SKM-1 (cell line): ENCODE data around the gene TNFRSF9.
"Not testable (repeated sequence)": the region's sequence is repeated elsewhere in the genome, so short reads cannot be mapped to it uniquely, and the experiment has no call there.

Experiments
- DNase-seq: peaks from one replicate; lab custom pipeline; 2025; ENCODE audit not compliant: unreplicated experiment; lab: John Stamatoyannopoulos, UW

The TNFRSF9 gene

GRCh38 chr1:7940745-7941436 is at the start of gene TNFRSF9:
Gene TNFRSF9 (minus strand): TSS chr1:7940839. CDS start chr1:7939994, 845 bp downstream.
- DNase-seq = no peak

DNA sequence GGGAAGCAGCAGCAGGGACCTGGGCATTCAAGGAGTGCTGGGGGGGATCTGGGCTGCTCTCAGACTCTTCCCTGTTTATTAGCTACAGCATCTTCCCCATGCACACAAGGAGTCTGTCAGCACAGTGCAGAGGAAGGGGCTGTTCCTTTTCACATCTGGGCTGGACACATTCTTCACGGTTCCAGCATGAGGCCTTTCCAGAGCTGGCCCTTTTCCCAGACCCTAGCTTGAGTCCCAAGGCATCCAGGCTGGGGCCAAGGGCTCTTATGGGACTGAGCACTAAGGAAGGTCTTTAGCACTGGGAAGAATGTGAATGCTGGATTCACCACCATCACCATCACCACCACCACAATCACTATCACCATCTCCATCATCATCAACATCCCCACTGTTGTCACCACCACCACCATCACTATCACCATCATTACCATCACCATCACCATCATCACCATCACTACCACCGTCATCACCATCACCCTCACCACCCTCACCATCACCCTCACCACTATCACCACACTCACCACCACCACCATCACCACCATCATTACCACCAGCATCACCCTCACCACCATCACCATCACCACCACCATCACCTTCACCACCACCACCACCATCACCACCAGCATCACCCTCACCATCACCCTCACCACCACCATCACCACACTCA is 49.3 kb upstream of the TNFRSF9 start:
- no peak for DNase-seq

GRCh38 chr1:7988576-7988975 is 47.9 kb upstream of the TNFRSF9 start:
- DNase-seq = no peak

DNA sequence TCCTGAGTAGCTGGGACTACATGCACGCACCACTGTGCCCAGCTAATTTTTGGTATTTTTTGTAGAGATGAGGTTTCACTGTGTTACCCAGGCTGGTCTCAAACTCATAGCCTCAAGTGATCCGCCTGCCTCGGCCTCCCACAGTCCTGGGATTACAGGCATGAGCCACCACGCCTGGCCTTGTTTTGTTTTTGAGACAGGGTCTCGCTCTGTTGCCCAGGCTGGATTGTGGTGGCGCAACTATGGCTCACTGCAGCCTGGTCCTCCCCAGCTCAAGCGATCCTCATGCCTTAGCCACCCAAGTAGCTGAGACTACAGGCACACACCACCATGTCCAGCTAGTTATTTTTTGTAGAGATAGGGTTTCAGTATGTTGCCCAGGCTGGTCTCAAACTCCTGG is 46.9 kb upstream of the TNFRSF9 start:
- DNase-seq = no peak

DNA sequence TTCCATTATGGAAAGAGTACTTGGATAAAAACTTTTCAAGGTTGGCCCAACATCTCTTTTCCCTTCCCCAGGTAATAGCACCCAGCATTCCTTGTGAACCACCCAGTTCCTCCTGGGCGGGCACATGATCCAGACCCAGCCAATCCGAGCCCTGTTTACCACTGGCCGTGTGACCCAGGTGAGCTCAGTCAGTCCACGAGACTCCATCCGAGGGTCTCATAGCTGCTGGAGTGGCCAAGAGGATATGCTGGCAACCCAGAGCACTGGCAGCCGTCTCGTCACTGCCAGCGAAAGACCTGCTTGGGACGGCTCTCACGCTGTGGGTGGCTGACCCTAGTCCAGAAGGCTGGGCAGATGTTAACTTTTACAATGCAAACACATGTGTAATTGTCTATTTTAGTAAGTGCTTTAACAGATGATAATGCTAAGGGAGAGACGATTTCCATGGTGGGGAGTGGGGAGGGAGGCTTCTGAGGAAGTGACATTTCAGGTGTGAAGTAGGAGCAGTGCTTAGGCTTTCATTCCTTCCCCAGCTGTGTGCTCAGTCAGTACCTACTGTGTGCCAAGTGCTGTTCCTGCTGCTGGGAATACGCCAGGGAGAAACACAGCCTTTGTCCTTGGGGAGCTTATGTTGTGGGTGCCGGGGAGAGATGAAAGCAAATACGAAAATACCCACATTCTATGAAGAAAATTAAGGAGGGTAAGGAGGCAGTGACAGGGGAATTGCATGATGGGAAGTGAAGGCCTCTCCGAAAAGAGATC is 45.4 kb upstream of the TNFRSF9 start:
- no peak for DNase-seq

GRCh38 chr1:7984811-7985210 is 44.2 kb upstream of the TNFRSF9 start:
- DNase-seq = no peak

- no peak for DNase-seq
These were observed 42.6 kb upstream of the TNFRSF9 start for GRCh38 chr1:7983086-7983778.

GRCh38 chr1:7980984-7981383 is 40.3 kb upstream of the TNFRSF9 start:
- DNase-seq = no peak

GRCh38 chr1:7975212-7975865 is 34.7 kb upstream of the TNFRSF9 start:
- DNase-seq = peak; percentile 59

GRCh38 chr1:7973086-7973485 is 32.4 kb upstream of the TNFRSF9 start:
- no peak for DNase-seq

GRCh38 chr1:7972285-7972684 is 31.6 kb upstream of the TNFRSF9 start:
- no peak for DNase-seq

DNA sequence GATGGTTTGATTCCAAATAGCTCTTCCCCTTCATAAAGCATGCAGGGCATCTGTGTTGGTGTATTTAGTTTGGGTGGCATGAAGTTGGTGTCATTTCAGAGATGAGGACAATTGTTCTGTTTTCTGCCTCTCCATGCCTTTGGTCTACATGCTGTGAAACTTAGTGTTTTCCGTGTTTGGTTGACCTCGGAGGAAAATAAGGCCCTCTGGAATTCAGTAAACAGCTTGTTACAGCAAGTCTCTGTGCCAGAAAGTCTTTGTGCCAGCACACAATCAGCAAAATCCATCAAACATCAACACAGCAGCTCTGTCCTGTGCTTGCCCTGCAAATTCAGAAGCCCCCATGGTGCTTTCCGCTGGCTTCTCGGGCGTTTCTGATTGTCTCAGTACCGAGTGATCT is 30.4 kb upstream of the TNFRSF9 start:
- DNase-seq = no peak

DNA sequence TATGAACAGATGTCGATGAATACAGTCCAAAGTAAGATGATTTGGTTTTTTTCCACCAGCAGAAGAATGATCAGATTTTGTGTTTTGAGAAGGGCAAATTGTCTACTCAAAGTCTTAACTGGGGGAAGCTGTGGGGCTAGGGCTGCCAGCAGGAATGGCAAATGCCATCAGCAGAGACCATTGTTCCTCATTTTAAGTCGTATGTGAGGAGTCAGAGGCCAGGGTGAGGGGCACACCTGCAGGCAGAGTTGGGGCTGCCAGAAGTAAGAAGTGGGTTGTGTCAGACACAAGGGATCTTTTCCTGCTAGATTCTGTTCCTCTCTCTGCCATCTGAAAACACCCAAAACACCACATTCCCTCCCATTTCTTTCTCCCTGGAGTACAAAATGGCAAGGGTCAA is 29.6 kb upstream of the TNFRSF9 start:
- DNase-seq = no peak

GRCh38 chr1:7967651-7968050 is 27.0 kb upstream of the TNFRSF9 start:
- DNase-seq = no peak

- no peak for DNase-seq
These were observed 26.6 kb upstream of the TNFRSF9 start for GRCh38 chr1:7967196-7967595.

GRCh38 chr1:7964476-7964875 is 23.8 kb upstream of the TNFRSF9 start:
- no peak for DNase-seq

GRCh38 chr1:7963841-7964240 is 23.2 kb upstream of the TNFRSF9 start:
- DNase-seq = not testable (repeated sequence)

DNA sequence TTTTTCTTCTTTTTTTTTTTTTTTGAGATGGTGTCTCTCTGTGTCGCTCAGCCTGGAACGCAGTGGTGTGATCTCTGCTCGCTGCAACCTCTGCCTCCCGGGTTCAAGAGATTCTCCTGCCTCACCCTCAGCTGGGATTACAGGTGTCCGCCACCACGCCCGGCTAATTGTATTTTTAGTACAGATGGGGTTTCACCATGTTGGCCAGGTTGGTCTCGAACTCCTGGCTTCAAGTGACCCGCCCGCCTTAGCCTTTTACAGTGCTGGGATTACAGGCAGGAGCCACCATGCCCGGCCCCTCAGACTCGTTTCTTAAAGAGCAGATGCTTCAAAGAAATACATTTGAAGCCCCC is 22.7 kb upstream of the TNFRSF9 start:
- DNase-seq = not testable (repeated sequence)

DNA sequence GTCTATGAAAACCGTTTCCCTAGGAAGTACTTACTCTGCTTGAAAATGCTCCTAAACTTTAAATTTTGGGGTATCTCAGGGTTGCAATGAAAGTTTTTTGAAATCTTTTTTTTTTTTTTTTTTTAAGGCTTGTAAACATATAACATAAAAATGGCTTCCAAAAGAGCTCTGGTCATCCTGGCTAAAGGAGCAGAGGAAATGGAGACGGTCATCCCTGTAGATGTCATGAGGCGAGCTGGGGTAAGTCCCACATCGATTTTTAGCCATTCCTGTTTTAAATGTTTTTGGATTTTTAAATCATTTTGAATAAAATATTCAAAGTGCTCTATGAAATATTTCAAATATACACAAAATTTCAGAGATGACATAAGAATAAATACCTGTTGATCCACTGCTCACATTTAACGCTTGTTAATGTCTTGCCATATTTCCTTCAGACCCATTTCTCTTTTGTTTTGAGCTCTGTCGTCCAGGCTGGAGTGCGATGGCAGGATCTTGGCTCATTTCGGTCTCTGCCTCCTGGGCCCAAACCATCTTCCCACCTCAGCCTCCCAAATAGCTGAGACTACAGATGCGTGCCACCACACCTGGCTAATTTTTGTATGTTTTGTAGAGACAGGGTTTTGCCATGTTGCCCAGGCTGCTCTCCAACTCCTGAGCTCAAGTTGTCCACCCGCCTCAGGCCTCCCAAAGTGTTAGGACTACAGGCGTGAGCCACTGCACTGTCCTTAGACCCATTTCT is 22.2 kb upstream of the TNFRSF9 start:
- DNase-seq = no peak

DNA sequence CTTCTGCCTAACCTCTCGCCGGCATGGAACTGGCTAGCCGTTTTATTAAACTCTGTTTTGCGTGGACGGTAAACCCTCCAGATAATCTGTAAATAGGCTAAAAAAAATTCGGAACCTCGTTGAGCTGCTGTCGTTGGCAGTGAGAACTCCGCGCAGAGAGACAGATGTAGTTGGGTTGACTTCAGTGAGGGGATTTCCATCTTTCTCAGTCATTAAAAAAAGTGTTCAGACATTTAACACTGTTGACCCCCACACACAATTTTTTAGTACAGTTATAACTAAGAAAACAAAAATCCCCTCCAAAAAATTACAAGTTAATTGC is 21.3 kb upstream of the TNFRSF9 start:
- DNase-seq = no peak
